ENCODE results near the gene NIPAL3.
"Not testable (repeated sequence)": the region's sequence is repeated elsewhere in the genome, so short reads cannot be mapped to it uniquely, and the experiment has no call there.

NIPAL3 gene

DNA sequence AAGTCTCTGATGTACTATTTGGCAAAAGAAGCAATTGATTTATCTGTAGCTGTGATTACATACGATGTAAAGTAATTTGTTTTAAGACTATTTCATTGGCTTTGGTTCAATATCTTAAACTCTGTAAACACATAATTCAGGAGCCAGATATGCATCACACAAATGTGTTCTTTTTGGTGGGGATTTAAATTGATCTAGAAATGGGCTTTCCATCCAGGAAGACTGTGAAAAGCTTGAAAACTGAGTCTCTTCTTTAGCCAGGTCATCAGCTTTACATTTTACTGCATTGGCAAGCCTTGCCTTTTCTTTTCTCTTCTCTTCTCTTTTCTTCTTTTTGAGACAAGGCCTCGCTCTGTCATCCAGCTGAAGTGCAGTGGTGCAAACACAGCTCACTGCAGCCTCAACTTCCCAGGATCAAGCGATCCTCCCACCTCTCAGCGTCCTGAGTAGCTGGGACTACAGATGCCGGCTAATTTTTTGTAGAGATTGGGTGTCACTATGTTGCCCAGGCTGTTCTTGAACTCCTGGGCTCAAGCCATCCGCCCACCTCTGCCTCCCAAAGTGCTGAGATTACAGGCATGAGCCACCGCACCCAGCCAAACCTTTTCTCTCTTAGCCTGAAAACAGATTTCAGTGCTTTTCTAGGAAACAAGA lies 88.4 kb downstream of the NIPAL3 start:
- TF ChIP-seq POU2F2 (IDR thresholded peaks at IDR 0.05; ENCODE audit: low read depth, low read length) (no peak), SPI1 (IDR thresholded peaks at IDR 0.05; ENCODE audit: low read depth, low read length) (no peak), TAF1 (IDR thresholded peaks at IDR 0.05; ENCODE audit: low read depth, low read length) (no peak), POLR2AphosphoS5 (IDR thresholded peaks at IDR 0.05; ENCODE audit: low read depth, low read length) (no peak), POLR2A (IDR thresholded peaks at IDR 0.05; ENCODE audit: low read depth, low read length) (no peak), PAX5 (IDR thresholded peaks at IDR 0.05; ENCODE audit: insufficient read depth, low read length, severe bottlenecking) (no peak)
- DNase-seq (ENCODE audit: insufficient read length, low spot score), result no peak
- no peak for FAIRE-seq

- no peak for DNase-seq (ENCODE audit: insufficient read length, low spot score)
- FAIRE-seq, result no peak
- no peak for TF ChIP-seq TAF1 (IDR thresholded peaks at IDR 0.05; ENCODE audit: low read depth, low read length)
- no peak for TF ChIP-seq POLR2AphosphoS5 (IDR thresholded peaks at IDR 0.05; ENCODE audit: low read depth, low read length)
- no peak for TF ChIP-seq PAX5 (IDR thresholded peaks at IDR 0.05; ENCODE audit: insufficient read depth, low read length, severe bottlenecking)
- no peak for TF ChIP-seq SPI1 (IDR thresholded peaks at IDR 0.05; ENCODE audit: low read depth, low read length)
- no peak for TF ChIP-seq POLR2A (IDR thresholded peaks at IDR 0.05; ENCODE audit: low read depth, low read length)
- TF ChIP-seq POU2F2 (IDR thresholded peaks at IDR 0.05; ENCODE audit: low read depth, low read length), result no peak
Measured at GRCh38 chr1:24504560-24504959, 89.0 kb downstream of the NIPAL3 start.

DNA sequence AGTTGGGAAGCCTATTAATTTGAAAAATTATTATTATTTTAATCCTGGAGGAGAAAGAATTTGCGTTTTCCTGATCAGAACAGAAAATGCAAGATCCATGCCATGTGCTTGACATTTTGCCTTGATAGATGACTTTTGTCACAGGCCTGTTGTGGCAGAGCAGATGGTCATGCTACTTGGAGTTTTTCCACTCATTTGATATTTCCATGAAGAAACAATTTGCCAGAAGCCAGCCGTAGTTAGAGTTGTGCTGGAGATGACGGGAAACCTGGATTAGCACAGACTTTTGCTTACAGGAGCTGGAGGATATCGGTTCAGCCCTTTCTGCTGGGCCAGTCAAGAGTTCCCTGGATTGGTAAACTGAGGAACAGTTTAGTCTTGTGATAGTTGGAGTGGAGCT lies 90.2 kb downstream of the NIPAL3 start:
- FAIRE-seq, result no peak
- TF ChIP-seq TAF1 (IDR thresholded peaks at IDR 0.05; ENCODE audit: low read depth, low read length) (no peak), POLR2AphosphoS5 (IDR thresholded peaks at IDR 0.05; ENCODE audit: low read depth, low read length) (no peak), POU2F2 (IDR thresholded peaks at IDR 0.05; ENCODE audit: low read depth, low read length) (no peak), PAX5 (IDR thresholded peaks at IDR 0.05; ENCODE audit: insufficient read depth, low read length, severe bottlenecking) (no peak), SPI1 (IDR thresholded peaks at IDR 0.05; ENCODE audit: low read depth, low read length) (no peak), POLR2A (IDR thresholded peaks at IDR 0.05; ENCODE audit: low read depth, low read length) (no peak)
- DNase-seq (ENCODE audit: insufficient read length, low spot score), result no peak

DNA sequence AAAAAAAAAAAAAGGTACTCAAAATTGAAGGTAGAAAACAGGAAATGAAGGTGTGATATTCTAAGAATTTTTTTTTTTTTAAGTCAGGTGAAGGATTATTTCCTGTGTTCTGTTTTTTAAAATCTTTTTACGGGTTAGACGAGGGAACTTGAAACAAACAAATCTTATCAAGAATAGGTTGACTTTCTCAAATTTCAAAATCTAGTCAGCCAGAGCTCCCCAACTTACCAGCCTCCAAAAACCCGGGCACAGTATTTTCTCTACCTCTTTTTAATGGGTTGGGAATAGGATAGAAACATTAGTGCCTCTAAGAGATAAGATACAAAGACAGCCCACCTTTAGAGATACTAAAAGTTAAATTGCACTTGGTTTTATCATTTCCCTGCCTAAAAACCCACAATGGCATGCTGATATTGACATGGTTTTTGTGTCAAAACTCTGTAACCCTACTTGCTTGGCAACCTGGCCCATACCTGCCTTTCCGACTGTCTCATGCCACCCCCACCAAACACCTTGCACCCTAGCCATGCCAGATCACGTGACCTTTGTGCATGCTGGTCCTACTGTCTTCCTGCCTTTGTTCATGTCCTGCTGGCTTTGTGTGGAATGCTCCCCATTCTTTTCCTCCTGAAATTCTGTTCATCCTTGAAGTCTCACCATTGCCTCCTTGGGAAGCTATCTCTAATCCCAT lies 91.2 kb downstream of the NIPAL3 start:
- no peak for DNase-seq (ENCODE audit: insufficient read length, low spot score)
- no peak for FAIRE-seq
- TF ChIP-seq SPI1 (IDR thresholded peaks at IDR 0.05; ENCODE audit: low read depth, low read length) (no peak), POLR2A (IDR thresholded peaks at IDR 0.05; ENCODE audit: low read depth, low read length) (no peak), POU2F2 (IDR thresholded peaks at IDR 0.05; ENCODE audit: low read depth, low read length) (no peak)

DNA sequence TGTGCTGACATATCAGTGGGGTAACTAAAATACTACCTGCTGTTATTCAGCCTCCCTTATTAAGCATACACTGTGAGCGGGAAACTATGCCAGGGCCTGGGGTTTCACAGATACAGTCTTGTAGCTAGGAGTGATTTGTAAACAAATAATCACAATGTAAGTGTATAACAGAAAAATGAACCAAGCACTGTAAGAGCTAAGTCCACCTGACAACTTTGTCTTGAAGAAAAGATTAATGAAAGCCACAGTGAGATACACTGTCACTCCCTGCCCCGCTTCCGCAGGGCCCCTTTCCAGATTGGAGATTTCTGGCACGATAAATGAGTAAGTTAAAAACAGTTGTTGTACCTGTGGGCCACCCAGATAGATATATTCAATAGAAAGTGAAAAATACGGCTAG lies 91.8 kb downstream of the NIPAL3 start:
- no peak for FAIRE-seq
- DNase-seq (ENCODE audit: insufficient read length, low spot score), result no peak
- TF ChIP-seq SPI1 (IDR thresholded peaks at IDR 0.05; ENCODE audit: low read depth, low read length), result no peak
- no peak for TF ChIP-seq PAX5 (IDR thresholded peaks at IDR 0.05; ENCODE audit: insufficient read depth, low read length, severe bottlenecking)
- TF ChIP-seq POU2F2 (IDR thresholded peaks at IDR 0.05; ENCODE audit: low read depth, low read length), result no peak
- no peak for TF ChIP-seq POLR2AphosphoS5 (IDR thresholded peaks at IDR 0.05; ENCODE audit: low read depth, low read length)
- TF ChIP-seq POLR2A (IDR thresholded peaks at IDR 0.05; ENCODE audit: low read depth, low read length), result no peak
- no peak for TF ChIP-seq TAF1 (IDR thresholded peaks at IDR 0.05; ENCODE audit: low read depth, low read length)

GRCh38 chr1:24508911-24509310 lies 93.3 kb downstream of the NIPAL3 start:
- no peak for FAIRE-seq
- DNase-seq (ENCODE audit: insufficient read length, low spot score), result no peak
- TF ChIP-seq SPI1 (IDR thresholded peaks at IDR 0.05; ENCODE audit: low read depth, low read length) (no peak), TAF1 (IDR thresholded peaks at IDR 0.05; ENCODE audit: low read depth, low read length) (no peak), POLR2AphosphoS5 (IDR thresholded peaks at IDR 0.05; ENCODE audit: low read depth, low read length) (no peak), POU2F2 (IDR thresholded peaks at IDR 0.05; ENCODE audit: low read depth, low read length) (no peak), PAX5 (IDR thresholded peaks at IDR 0.05; ENCODE audit: insufficient read depth, low read length, severe bottlenecking) (no peak), POLR2A (IDR thresholded peaks at IDR 0.05; ENCODE audit: low read depth, low read length) (no peak)

DNA sequence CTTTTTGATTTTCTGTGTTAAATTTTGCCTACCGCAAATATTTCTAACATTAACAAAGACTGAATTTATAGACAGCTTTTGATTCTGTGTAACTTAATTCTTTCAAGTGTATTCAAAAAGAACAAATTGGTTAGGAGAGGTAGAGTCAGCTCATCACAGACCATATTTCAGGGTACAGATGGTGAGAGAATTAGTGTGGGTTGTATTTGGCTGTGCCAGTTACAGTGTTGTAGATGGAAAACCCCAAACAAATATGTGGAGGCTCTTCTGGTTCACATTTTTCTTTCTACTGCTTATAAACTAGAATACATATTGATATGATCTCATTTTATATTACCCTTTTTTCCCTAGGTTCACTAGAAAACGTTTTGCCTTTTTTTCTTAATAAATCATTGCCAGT lies 98.1 kb downstream of the NIPAL3 start:
- no peak for TF ChIP-seq POLR2AphosphoS5 (IDR thresholded peaks at IDR 0.05; ENCODE audit: low read depth, low read length)
- TF ChIP-seq POLR2A (IDR thresholded peaks at IDR 0.05; ENCODE audit: low read depth, low read length), result no peak
- no peak for TF ChIP-seq POU2F2 (IDR thresholded peaks at IDR 0.05; ENCODE audit: low read depth, low read length)
- no peak for TF ChIP-seq PAX5 (IDR thresholded peaks at IDR 0.05; ENCODE audit: insufficient read depth, low read length, severe bottlenecking)
- TF ChIP-seq TAF1 (IDR thresholded peaks at IDR 0.05; ENCODE audit: low read depth, low read length), result no peak
- TF ChIP-seq SPI1 (IDR thresholded peaks at IDR 0.05; ENCODE audit: low read depth, low read length), result no peak
- FAIRE-seq (no peak), DNase-seq (ENCODE audit: insufficient read length, low spot score) (no peak)

DNA sequence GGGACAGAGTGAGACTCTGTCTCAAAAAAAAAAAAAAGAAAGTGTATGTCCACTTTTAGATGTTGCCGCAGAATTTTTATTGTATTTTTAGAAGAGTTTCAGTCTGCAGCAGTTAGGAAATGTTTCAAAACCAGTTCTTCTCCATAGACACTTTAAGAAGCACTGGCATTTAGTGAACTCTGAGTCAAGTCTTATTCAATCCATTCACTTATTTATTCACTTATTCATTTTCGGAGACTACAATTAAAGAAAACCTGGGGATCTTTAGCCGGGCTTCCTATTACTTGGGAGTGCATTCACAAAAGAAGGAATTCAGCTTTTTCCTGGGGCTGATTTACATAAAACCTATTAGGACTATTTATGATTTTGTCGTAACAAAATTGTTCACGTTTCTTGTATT lies 99.3 kb downstream of the NIPAL3 start:
- FAIRE-seq (no peak), DNase-seq (ENCODE audit: insufficient read length, low spot score) (no peak)
- TF ChIP-seq PAX5 (IDR thresholded peaks at IDR 0.05; ENCODE audit: insufficient read depth, low read length, severe bottlenecking) (no peak), TAF1 (IDR thresholded peaks at IDR 0.05; ENCODE audit: low read depth, low read length) (no peak), SPI1 (IDR thresholded peaks at IDR 0.05; ENCODE audit: low read depth, low read length) (no peak), POLR2AphosphoS5 (IDR thresholded peaks at IDR 0.05; ENCODE audit: low read depth, low read length) (no peak), POU2F2 (IDR thresholded peaks at IDR 0.05; ENCODE audit: low read depth, low read length) (no peak), POLR2A (IDR thresholded peaks at IDR 0.05; ENCODE audit: low read depth, low read length) (no peak)

- DNase-seq (ENCODE audit: insufficient read length, low spot score); FAIRE-seq: not testable (repeated sequence)
Measured at GRCh38 chr1:24515671-24516209, 100.1 kb downstream of the NIPAL3 start.

DNA sequence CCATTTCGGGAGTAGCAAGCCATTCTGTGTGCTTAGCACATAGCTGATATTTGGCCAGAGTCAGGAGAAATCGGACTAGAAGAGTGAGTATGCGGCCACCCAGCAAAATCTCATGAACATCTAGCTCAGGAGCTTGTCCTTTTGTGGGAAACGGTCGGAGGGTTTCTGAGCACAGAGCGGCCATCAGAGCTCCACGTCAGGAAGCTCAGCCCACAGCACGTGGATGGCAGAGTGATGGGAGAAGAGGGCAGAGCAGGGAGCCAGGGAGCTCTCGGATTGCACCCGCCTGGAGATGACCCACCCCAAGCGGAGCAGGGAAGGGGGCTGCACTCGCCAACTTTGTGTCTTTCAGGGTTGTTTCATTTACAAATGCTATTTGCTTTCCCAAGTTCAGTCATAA lies 100.9 kb downstream of the NIPAL3 start:
- FAIRE-seq, result no peak
- TF ChIP-seq POLR2A (IDR thresholded peaks at IDR 0.05; ENCODE audit: low read depth, low read length) (no peak), POLR2AphosphoS5 (IDR thresholded peaks at IDR 0.05; ENCODE audit: low read depth, low read length) (no peak), SPI1 (IDR thresholded peaks at IDR 0.05; ENCODE audit: low read depth, low read length) (no peak), POU2F2 (IDR thresholded peaks at IDR 0.05; ENCODE audit: low read depth, low read length) (no peak), TAF1 (IDR thresholded peaks at IDR 0.05; ENCODE audit: low read depth, low read length) (no peak), PAX5 (IDR thresholded peaks at IDR 0.05; ENCODE audit: insufficient read depth, low read length, severe bottlenecking) (no peak)

More for the DNA sequence above, 100.9 kb downstream of the NIPAL3 start:
- no peak for DNase-seq (ENCODE audit: insufficient read length, low spot score)

Measured in GM12891 (cell line).